Measurements from ENCODE around the gene NID1.
"Not testable (repeated sequence)": the region's sequence is repeated elsewhere in the genome, so short reads cannot be mapped to it uniquely, and the experiment has no call there.

The NID1 gene

GRCh38 chr1:236095705-236096520 lies 31.0 kb upstream of the NID1 start:
- DNase-seq = no peak

- DNase-seq = no peak
Measured at GRCh38 chr1:236092899-236093298, 28.0 kb upstream of the NID1 start.

- DNase-seq = no peak
Measured at GRCh38 chr1:236091933-236092318, 27.0 kb upstream of the NID1 start.

GRCh38 chr1:236090741-236091147 lies 25.9 kb upstream of the NID1 start:
- no peak for DNase-seq

- no peak for DNase-seq
Measured at GRCh38 chr1:236089046-236089773, 24.3 kb upstream of the NID1 start.

- DNase-seq = no peak
Measured at GRCh38 chr1:236086537-236086936, 21.6 kb upstream of the NID1 start.

- no peak for DNase-seq
Measured at GRCh38 chr1:236085545-236086159, 20.8 kb upstream of the NID1 start.

- no peak for DNase-seq
Measured at GRCh38 chr1:236084386-236084730, 19.5 kb upstream of the NID1 start.

GRCh38 chr1:236083650-236084385 lies 18.9 kb upstream of the NID1 start:
- no peak for DNase-seq

- no peak for DNase-seq
Measured at GRCh38 chr1:236082526-236082925, 17.6 kb upstream of the NID1 start.

- no peak for DNase-seq
Measured at GRCh38 chr1:236081546-236082227, 16.8 kb upstream of the NID1 start.

- DNase-seq = no peak
Measured at GRCh38 chr1:236079703-236080102, 14.8 kb upstream of the NID1 start.

- no peak for DNase-seq
Measured at GRCh38 chr1:236078993-236079392, 14.1 kb upstream of the NID1 start.

GRCh38 chr1:236078077-236078476 lies 13.2 kb upstream of the NID1 start:
- DNase-seq = not testable (repeated sequence)

- DNase-seq = no peak
Measured at GRCh38 chr1:236075848-236076247, 11.0 kb upstream of the NID1 start.

- DNase-seq = no peak
Measured at GRCh38 chr1:236073307-236073897, 8.5 kb upstream of the NID1 start.

GRCh38 chr1:236072001-236072400 lies 7.1 kb upstream of the NID1 start:
- DNase-seq = no peak

- DNase-seq = no peak
Measured at GRCh38 chr1:236070753-236071152, 5.9 kb upstream of the NID1 start.

- no peak for DNase-seq
Measured at GRCh38 chr1:236069796-236070195, 4.9 kb upstream of the NID1 start.

- DNase-seq = no peak
Measured at GRCh38 chr1:236067854-236068454, 3.1 kb upstream of the NID1 start.

GRCh38 chr1:236066828-236067386 lies 2.0 kb upstream of the NID1 start:
- DNase-seq = no peak

GRCh38 chr1:236066054-236066453 lies 1.2 kb upstream of the NID1 start:
- DNase-seq = no peak
